Glomerular visceral epithelial cell (primary cell): ENCODE results near the gene PSMF1.

Experiments
- DNase-seq: peaks from one replicate; pipeline ENCODE4 v3.0.0-alpha.2; 2016; ENCODE audit errors: extremely low spot score

The PSMF1 gene

DNA sequence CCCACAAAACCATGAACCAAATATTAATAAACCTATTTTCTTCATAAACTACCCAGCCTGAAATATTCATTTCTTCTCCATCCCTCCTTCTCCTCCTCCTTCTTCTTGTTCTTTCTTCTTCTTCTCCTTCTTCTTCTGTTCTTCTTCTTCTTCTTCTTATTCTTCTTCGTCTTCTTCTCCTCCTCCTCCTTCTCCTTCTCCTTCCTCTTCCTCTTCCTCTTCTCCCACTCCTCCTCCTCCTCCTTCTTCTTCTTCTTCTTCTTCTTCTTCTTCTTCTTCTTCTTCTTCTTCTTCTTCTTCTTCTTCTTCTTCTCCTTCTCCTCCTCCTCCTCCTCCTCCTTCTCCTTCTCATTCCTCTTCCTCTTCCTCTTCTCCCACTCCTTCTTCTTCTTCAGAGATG, 71.4 kb downstream of the PSMF1 start:
- no peak for DNase-seq

DNA sequence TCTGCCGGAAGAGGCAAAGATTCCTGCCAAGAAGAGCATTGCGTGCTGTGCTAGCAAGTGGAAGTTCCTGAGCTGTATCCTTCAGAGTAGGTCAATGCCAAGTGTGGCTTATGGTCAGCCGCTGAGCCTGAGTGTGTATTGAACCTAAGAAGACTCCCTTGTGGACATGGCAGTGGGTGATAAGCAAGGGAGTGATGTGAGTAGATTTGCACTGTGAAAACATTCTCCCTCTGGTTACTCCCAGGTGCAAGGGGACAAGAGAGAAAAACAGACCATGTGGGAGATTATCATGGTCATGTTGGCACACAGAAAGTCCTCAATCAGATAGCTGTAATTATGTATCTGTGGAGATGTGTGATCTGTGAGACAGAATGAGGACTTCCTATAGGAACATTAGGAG, 72.4 kb downstream of the PSMF1 start:
- DNase-seq: no peak

DNA sequence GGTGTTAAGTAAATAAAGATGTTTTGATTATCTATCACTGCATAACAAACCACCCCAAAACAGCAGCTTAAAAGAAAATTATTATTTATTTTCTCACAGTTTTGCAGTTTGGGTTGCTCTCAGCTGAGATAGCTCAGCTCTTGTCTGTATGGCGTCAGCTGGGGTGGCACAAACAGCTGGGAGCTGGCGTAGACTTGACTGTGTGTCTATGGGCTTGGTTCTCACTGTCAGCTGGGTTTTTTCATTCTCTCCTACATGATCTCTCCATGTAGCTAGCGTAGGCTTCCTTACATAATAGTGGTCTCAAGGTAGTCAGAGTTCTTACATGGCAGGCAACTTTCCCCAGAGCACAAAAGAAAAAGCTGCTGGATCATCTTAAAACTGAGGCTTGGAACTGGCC, 72.9 kb downstream of the PSMF1 start:
- no peak for DNase-seq

DNA sequence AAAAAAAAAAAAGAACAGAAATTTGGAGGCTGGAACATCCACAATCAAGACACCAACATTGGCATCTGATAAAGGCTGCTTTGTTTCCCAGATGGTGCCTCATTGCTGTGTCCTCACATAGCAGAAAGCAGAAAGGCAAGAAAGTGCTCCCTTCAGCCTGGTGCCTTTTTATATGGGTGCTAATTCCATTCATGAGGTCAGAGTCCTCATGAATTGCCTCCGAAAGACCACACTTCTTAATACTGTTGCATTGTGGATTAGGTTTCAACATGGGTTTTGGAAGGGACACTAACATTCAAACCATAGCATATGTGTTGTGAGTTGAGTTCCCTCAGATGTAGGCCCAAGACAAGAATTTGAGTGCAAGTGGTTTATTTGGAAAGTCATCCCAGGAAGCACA, 76.8 kb downstream of the PSMF1 start:
- DNase-seq: no peak

DNA sequence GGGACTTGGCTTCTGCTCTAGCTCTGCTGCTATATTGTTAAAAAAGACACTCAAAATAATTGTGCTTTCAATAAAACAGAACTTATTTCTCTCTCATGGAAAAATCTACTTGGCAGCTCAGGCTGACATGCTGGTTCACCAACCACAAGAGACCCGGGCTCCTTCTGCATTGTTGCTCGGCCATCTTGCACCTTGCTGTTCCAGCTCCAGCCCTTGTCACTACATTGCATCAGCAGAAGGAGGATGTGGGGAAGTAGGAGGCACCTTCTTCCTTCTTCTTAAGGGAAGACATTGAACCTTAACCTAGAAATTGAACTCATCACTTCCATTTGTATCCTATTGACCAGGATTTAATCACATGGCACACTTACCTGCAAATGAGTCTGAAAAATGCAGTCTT, 78.2 kb downstream of the PSMF1 start:
- no peak for DNase-seq

DNA sequence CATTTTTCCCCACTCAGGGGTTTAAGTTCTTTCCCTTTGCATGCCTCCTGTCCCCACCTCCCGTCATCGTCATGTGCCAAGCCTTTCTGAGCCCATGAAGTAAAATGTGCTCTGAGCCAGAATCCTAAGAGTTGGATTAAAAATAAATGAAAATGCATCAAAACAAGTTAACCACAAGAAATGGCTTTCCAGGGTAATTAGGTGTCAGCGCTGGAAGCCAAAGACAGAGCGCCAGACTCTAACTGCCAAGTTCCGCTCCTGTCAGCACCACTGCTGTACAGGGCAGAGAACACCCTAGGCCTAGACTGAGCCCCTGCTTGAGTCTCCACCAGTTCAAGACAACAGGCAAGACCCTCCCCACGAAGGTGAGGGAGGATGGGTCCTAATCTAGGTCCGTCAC, 79.4 kb downstream of the PSMF1 start:
- DNase-seq: no peak

DNA sequence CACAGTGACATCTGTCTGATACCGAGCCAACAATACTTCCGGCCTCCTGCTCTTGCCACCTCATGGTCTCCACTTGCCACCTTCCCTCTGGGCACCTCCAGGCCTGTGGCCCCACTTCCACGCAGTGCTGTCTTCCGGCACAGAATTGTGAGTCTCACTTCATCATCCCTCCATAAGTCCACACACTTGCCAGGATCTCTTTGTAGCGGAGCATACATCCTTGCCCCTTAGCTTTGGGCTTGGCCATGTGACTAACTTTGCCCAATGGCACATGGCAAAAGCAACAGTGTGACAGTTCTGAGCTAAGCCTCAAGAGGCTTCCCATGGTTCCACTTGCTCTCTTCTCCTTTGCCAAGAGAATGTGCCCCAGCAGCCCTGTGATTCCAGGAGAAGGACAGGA, 80.3 kb downstream of the PSMF1 start:
- no peak for DNase-seq

DNA sequence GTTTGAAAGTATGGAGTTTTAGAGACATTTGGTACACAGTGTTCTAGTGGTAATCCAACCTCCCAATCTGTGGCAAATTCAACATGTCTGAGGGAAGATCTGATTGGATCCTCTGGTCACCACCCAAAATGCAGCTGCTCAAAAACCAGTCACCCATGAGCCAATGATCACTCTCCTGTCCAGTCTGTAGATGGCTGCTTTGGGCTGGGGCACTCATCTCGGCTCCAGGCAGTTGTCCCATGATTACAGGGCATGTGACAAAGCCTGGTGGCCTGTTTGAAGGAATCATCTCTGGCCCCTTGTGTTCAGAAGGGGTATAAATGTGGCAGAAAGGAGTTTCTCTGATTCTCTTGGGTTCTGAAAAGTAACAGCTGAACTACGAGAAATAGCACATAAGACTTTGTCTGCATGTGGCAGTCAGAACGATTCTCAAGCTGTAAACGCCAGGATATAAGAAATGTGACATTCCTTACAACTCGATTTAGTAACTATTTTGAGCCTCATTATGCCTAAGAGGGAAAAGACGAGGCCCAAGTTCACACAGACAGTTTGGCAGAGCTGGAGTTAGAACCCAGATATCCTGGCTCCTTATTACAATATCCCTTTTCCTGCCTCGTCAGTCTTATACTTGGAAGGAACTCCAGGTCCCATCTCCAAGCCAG, 80.9 kb downstream of the PSMF1 start:
- DNase-seq: no peak

DNA sequence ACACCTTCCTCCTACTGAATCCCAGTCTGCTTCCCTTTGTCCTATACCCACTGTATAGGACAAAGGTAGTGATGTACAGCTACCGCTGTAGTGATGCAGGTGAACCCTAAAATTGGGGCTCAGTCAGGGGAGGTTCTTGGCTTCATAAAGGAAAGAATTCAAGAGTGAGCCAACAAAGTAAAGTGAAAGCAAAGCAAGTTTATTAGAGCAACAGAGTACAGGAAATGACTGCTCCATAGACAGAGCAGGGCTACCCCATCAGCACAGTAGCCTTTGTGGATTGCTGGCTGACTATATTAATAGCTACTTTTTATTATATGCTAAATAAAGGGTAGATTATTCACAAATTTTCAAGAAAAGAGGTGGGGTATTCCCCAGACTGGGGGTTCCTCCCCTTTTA, 81.6 kb downstream of the PSMF1 start:
- no peak for DNase-seq

DNA sequence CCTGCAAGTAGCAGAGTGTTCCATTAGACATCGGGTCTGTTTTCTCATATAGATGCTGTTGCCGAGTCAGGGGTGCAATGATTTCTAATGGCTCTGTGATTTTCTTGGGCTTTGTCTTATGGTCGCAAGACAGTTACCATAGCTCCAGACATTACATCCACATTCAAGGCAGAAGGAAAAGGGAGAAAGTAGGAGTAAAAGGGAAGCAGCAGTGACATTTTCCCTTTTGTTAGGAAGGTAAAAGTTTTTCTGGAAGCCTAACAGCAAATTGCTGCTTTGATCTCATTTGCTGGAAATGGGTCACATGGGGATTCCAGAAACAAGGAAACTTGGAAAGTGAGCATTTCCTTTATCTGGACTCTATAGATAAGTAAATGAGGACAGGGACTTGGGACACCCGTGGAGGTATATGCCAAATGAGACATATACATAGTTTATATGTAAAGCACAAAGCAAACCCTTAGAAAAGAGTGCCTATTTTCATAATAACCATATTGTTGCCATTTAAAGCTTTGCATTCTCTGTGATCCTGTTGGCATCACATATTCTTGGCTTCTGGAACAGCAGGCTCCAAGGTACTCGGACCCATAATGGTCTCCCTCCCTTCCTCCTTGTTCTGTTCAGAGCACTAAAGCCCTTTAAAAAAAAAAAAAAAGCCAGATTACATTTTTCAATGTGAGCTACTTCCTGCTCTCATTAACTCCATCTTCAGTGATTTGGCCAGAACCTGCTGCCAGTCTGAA, 84.5 kb downstream of the PSMF1 start, which contains the start of gene C20orf202:
C20orf202 (plus strand) TSS at position 693 of the 743 bp plus-strand sequence. CDS start 132 bp downstream, outside the sequence.
- DNase-seq: no peak

DNA sequence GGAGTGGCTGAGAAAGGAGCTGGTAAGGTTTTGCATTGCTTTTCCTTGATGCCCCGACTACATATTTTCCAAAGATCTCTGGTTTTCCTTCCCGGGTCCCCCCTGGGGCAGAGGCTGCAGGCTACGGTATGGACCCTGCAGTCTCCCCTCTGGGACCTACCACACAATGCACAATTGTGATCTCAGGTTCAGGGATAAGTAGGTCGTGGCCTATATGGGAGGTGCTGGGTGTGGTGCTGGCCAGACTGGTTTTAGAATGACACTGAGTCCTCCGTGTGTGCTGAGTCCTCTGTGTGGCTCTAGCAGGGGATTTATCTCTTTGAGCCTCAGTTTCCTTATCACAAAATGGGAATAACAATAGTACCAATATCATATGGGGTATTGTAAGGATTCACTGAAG, 85.2 kb downstream of the PSMF1 start:
- no peak for DNase-seq

DNA sequence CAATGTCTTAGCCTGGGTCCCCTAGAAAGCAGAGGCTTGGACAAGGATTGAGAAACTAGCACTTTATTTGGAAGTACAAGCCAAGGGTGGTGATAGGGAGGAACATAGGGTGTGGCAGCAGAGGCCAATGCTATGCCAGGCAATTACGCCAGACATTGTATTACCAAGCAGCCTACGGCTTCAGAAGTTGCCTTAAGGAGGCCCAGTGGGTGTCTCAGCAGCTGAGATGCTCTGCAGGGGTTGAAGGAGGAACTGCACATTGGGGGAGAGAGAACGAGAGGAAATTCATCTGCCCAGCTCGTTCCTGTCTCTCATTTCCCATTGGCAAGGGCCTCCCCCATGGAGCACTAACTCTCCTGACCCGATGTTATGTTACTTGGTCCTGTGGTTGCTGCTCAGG, 85.7 kb downstream of the PSMF1 start:
- DNase-seq: no peak

DNA sequence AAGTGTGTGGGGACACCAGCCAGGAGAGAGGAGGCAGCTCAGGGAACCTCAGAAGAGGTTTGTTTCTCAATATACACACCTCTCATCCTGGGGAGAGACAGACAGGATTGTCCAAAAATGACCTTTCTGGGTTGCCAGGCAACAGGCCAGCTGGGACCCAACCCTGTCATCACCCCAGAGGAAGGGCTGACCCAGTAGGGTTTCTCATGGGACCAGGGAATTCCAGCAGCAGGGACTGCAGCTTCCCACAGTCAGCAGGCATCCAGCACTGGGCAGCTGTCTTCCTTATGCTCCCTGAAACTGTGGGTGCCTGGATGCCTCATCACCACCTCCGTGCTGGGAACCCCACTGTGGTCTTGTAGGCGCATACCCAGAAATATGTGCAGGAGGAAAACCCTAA, 86.2 kb downstream of the PSMF1 start:
- DNase-seq: no peak

DNA sequence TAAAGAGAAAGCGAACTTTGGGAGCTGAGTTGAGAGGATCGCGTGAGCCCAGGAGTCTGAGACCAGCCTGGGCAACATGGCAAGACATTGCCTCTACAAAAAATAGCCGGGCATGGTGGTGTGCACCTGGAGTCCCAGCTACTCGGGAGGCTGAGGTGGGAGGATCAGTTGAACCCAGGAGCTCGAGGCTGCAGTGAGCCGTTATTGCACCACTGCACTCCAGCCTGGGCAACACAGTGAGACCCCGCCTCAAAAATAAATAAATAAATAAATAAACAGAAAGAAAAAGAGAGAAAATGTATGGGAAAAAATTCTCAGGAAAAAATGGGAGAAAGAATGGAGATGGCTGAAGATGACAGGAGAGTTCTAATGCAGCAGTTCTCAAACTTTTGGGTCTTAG, 87.4 kb downstream of the PSMF1 start:
- no peak for DNase-seq

DNA sequence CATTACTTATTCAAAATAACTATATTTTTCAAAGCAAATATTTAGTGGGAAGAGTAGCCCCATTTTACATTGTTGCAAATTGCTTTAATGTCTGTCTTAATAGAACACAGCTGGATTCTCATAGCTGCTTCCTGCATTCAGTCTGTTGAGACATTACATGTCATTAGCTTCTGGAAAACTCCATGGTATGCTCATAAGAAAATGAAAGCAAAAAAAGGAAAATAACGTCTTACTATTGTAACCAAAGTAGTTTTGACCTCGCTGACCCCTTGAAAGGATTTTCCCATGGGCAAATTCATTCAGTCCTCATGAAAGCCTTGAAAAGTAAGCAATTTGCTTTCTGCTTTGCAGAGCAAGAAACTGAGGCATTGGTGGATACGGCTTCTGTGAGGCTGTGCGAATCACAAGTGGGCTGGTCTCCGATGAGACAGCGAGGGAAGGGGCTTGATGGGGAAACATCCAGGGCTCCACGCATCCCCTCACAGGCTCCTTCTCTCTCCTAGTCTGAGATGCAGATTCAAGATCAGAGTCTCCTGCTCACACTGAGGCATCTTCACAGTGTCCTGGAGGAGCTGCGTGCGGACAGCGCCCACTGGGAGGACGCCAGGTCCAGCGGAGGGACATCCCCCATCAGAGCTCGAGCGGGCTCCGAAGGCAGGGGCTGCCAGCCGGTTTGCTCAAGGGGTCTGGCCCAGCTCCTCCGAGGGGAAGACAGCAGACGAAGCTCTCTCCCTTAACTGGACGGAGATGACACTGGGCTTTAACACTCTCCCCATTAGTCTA, 88.2 kb downstream of the PSMF1 start:
- DNase-seq: no peak

DNA sequence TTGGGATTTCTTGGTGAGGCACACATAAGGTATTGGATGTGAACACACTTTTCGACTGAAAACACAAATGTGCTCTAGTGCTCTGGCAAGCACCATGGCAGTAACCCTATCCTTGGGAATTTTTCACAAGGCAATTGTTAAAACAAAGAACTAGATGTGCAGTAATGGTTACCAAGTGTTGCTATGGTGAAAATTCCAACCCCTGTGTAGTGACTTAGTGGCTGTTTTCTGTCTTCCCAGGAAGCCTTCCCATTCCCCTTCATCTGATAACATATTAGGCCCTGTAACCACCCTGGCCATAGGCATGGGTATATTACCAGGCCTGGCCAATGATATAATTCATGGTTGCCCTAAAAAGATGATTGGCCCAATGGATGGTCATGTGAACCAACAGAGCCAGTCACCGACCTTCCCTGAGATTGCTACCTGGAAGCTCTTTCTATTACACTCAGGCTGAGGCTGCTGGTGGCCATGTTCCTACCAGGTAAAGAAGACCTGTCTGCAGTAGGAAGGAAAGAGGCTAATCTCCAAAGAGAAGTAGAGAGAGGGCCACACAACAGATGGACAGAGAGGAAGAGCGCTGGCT, 89.0 kb downstream of the PSMF1 start:
- no peak for DNase-seq

DNA sequence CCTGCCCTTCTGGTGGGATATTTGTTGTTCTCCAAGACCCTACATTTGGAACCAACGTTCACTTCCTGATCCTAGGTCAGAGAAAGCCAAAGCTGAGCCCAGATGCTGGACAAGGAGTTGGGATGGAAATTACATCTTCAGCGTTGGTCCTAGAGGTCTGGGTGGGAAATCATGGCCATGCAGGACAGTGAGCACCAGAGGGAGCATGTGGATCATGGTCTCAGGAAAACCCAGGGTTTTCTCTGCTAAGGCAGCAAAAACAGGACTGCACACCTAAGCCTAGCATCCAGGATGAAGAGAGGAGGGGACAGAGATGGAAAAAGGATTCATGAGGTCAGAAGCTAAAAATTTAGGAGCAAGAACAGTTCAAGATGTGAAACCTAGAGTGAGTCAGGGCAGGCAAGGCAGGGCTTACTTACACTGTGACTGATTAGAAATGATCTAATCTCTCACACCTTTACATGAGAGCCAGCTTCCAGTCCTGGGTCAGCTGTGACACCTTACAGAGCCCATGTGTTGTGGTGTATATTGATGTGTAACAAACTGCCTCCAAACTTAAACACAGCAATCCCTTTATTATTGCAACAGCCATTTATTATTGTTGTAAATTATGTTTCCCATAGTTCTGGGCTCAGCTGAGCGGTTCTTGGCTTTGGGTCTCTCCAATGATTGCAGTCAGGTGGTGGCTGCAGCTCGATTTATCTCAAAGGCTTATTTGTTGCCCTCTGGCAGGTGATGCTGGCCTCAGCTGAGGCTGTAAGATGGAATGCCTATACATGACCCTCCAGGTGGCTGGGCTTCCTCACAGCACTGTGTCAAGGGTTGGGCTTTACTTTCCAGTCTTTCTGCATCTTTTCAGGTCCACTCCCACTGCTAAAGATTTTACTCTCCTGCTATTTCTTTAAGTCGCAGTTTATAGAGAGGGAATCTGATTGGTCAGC, 91.3 kb downstream of the PSMF1 start:
- DNase-seq: no peak

DNA sequence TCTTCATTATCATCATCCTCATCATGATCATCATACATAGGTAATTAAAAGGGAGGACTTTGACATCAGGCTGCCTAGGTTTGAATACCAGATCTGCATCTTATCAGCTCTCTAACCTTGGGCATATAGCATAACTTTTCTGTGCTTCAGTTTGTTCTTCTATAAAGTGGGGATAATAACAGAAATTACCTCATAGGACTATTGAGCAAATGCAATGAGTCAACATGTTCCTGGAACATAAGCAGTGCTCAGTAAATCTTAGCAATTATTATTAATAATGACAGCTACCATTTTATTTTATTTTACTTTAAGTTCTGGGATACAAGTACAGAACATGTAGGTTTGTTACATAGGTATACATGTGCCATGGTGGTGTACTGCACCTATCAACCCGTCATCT, 92.1 kb downstream of the PSMF1 start:
- DNase-seq: no peak

DNA sequence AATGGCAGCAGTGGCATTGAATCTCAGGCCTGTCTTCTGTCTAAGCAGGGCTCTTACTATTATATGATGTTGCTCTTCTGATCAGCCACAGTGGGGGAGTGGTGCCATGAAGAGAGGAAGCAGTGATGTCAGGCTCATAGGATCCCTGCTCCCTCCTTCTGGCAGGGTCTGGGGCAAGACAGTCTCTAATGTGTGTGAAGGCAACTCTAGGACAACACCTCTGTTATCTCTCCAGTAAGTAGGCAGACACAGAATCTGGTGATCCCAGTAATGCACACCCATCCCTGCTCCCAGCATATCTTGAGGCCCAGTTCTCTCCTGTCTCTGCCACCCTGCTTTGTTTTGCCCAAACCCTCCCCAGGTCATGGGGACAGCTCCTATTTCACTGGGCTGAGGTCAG, 93.6 kb downstream of the PSMF1 start:
- DNase-seq: no peak

DNA sequence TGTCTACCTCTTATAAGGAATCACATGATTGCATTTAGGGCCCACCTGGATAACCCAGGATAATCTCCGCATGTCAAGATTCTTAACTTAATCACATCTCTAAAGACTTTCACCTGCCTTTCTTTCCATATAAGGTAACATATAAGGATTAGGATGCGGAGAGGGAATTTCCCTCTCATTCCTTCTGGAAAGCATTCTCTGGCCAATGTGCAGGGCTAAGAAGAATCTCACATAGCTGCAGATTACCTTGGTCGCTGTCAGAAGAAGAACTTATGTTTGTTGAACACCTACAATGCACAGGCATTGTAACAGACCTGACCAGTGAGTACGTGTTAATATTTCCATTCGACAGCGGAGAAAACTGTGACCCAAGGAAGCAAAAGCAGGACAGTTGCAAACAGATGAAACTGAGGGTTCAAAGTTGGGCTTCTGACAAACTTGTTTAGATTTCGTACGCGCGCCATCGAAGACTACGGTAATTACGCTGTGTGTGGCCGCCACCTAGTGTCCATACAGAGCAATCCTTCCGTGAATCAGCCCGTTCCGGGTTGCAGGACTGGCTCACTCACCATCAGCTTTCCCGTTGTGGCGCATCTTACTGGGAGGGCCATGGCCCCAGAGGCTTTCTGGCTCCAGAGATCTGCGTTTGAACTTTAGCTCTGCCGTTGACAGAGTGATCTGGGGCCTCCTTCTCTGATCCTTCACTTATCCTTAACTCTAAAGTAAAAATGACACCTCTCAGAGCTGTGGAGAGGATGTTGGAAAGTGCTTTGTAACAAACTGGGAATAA, 94.4 kb downstream of the PSMF1 start:
- peak; percentile 74 for DNase-seq
